WTC11 (cell line): ENCODE data around the gene FPR3.

ENCODE experiments used
- CTCF ChIP-seq: fragments of 200-600 bp; IDR thresholded peaks from 2 replicates; pipeline ENCODE4 v1.8.0; 2022; ENCODE audit warnings: antibody characterized with exemption
- E2F1 ChIP-seq: sonication (generic); formaldehyde crosslinking; IDR thresholded peaks from 2 replicates; pipeline ENCODE4 v1.8.0; 2022; ENCODE audit warnings: mild to moderate bottlenecking, missing genetic modification reagents
- ETV6 ChIP-seq: sonication (generic); formaldehyde crosslinking; IDR thresholded peaks from 2 replicates; pipeline ENCODE4 v1.8.1; 2022; ENCODE audit warnings: mild to moderate bottlenecking, missing genetic modification reagents
- GTF2I ChIP-seq: fragments of 250-450 bp; sonication (Bioruptor Pico); conservative IDR thresholded peaks from 2 replicates; pipeline ENCODE4 v1.4.0; 2021; ENCODE audit warnings: mild to moderate bottlenecking
- MAX ChIP-seq: sonication (generic); formaldehyde crosslinking; IDR thresholded peaks from 2 replicates; pipeline ENCODE4 v1.8.0; 2022; ENCODE audit warnings: mild to moderate bottlenecking, missing genetic modification reagents
- USF1 ChIP-seq: sonication (generic); formaldehyde crosslinking; IDR thresholded peaks from 2 replicates; pipeline ENCODE4 v1.8.0; 2022; ENCODE audit warnings: mild to moderate bottlenecking, missing genetic modification reagents
- ZNF121 ChIP-seq: sonication (generic); formaldehyde crosslinking; IDR thresholded peaks from 2 replicates; pipeline ENCODE4 v1.8.0; 2023; ENCODE audit warnings: missing genetic modification reagents

- TF ChIP-seq GTF2I (CRISPR knock-in tag) (no peak), CTCF (no peak), ZNF121 (CRISPR knock-in tag) (no peak), E2F1 (CRISPR knock-in tag) (no peak), USF1 (no peak), ETV6 (CRISPR knock-in tag) (no peak), MAX (CRISPR knock-in tag) (no peak)
Observed at GRCh38 chr19:51766461-51766860, 28.5 kb upstream of the FPR3 start.
